ENCODE results near the gene BAX.

BAX gene

DNA sequence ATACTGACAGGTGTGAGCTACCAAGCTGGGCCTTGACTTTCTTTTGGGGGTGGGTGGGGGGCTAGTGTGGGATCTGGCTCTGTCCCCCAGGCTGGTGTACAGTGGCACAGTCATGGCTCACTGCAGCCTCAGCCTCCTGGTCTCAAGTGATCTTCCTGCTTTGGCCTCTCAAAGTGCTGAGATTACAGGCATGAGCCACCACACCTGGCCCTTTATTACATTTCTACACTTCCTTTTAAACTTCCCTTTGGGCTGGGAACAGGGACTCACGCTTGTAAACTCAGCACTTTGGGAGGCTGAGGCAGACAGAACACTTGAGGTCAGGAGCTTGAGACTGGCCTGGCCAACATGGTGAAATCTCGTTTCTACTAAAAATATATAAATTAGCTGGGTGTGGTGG, 22.4 kb downstream of the BAX start:
- no peaks in the 10 kb centered on the region for H3K9me3 ChIP-seq (replicated peaks; ENCODE audit: insufficient read depth, low read length)
- H3K27me3 ChIP-seq (replicated peaks; ENCODE audit: insufficient read depth, low read length), result no peaks in the 10 kb centered on the region
- peaks cover 10% of the 10 kb centered on the region for H3K4me1 ChIP-seq (ENCODE audit: low read length)
- H3K36me3 ChIP-seq (replicated peaks; ENCODE audit: insufficient read depth, low read length), result no peaks in the 10 kb centered on the region
- DNase-seq, result no peak
- H3K4me2 ChIP-seq (ENCODE audit: low read depth, low read length), result no peak overlapping the region
- no peaks in the 10 kb centered on the region for H4K20me1 ChIP-seq (ENCODE audit: insufficient read depth, low read length)
- H2AFZ ChIP-seq (ENCODE audit: low read length), result no peak overlapping the region
- no peak overlapping the region for H3K9ac ChIP-seq (ENCODE audit: low read length)
- no peaks in the 10 kb centered on the region for H3K79me2 ChIP-seq (ENCODE audit: low read length)
- H3K4me3 ChIP-seq (ENCODE audit: low read length), result no peak overlapping the region
- peaks cover 23% of the 10 kb centered on the region for H3F3A ChIP-seq (ENCODE audit: insufficient read depth, low read length)
- H3K27ac ChIP-seq (ENCODE audit: low read length), result 0 out of 2 replicates have a peak overlapping the region, but pooled peaks have one; percentile 4
- H3K9me2 ChIP-seq (replicated peaks; ENCODE audit: insufficient read depth, low read length), result no peaks in the 10 kb centered on the region
- no peak for TF ChIP-seq EZH2 (optimal IDR thresholded peaks at IDR 0.05; ENCODE audit: low read depth, low read length)
- TF ChIP-seq EZH2phosphoT487 (IDR thresholded peaks at IDR 0.05; ENCODE audit: low read length), result no peak
- TF ChIP-seq, protein P1, sequence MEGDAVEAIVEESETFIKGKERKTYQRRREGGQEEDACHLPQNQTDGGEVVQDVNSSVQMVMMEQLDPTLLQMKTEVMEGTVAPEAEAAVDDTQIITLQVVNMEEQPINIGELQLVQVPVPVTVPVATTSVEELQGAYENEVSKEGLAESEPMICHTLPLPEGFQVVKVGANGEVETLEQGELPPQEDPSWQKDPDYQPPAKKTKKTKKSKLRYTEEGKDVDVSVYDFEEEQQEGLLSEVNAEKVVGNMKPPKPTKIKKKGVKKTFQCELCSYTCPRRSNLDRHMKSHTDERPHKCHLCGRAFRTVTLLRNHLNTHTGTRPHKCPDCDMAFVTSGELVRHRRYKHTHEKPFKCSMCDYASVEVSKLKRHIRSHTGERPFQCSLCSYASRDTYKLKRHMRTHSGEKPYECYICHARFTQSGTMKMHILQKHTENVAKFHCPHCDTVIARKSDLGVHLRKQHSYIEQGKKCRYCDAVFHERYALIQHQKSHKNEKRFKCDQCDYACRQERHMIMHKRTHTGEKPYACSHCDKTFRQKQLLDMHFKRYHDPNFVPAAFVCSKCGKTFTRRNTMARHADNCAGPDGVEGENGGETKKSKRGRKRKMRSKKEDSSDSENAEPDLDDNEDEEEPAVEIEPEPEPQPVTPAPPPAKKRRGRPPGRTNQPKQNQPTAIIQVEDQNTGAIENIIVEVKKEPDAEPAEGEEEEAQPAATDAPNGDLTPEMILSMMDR (IDR thresholded peaks at IDR 0.05; ENCODE audit: low read length), result no peak

DNA sequence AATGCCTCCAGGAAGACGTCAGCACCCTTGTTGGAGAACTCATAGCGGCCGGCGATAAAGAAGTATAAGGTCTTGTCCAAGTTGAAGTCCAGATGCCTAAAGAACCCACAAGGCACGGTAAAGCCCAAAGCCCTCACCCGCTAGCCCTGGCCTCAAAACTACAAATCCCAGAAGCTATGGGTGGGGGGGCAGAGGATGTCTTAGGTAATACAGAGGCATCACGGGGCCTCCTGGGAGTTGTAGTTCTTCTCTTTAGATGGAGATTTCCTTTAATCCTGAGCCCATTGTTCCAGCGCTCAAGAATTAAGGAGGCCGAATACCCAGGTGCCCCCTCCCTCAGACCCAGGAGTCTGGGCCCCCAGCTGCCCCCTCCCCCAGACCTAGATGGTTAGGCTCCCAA, 27.6 kb downstream of the BAX start:
- Histone ChIP-seq H3K27me3 (replicated peaks; ENCODE audit: insufficient read depth, low read length) (no peaks in the 10 kb centered on the region), H3F3A (ENCODE audit: insufficient read depth, low read length) (peaks cover 23% of the 10 kb centered on the region), H3K4me2 (ENCODE audit: low read depth, low read length) (no peak overlapping the region), H3K4me1 (ENCODE audit: low read length) (peaks cover 10% of the 10 kb centered on the region), H3K9ac (ENCODE audit: low read length) (no peak overlapping the region), H3K4me3 (ENCODE audit: low read length) (no peak overlapping the region), H3K36me3 (replicated peaks; ENCODE audit: insufficient read depth, low read length) (no peaks in the 10 kb centered on the region), H2AFZ (ENCODE audit: low read length) (no peak overlapping the region), H3K79me2 (ENCODE audit: low read length) (no peaks in the 10 kb centered on the region), H3K27ac (ENCODE audit: low read length) (no peak overlapping the region), H4K20me1 (ENCODE audit: insufficient read depth, low read length) (no peaks in the 10 kb centered on the region), H3K9me3 (replicated peaks; ENCODE audit: insufficient read depth, low read length) (no peaks in the 10 kb centered on the region), H3K9me2 (replicated peaks; ENCODE audit: insufficient read depth, low read length) (no peaks in the 10 kb centered on the region)
- no peak for DNase-seq
- TF ChIP-seq, protein P1 (IDR thresholded peaks at IDR 0.05; ENCODE audit: low read length), result no peak
- no peak for TF ChIP-seq EZH2phosphoT487 (IDR thresholded peaks at IDR 0.05; ENCODE audit: low read length)
- TF ChIP-seq EZH2 (optimal IDR thresholded peaks at IDR 0.05; ENCODE audit: low read depth, low read length), result no peak

- Histone ChIP-seq H3K4me2 (ENCODE audit: low read depth, low read length) (no peak overlapping the region), H3K4me1 (ENCODE audit: low read length) (no peaks in the 10 kb centered on the region), H3K27me3 (replicated peaks; ENCODE audit: insufficient read depth, low read length) (no peaks in the 10 kb centered on the region), H3K36me3 (replicated peaks; ENCODE audit: insufficient read depth, low read length) (no peaks in the 10 kb centered on the region), H3K9me2 (replicated peaks; ENCODE audit: insufficient read depth, low read length) (no peaks in the 10 kb centered on the region), H3K9ac (ENCODE audit: low read length) (no peak overlapping the region), H4K20me1 (ENCODE audit: insufficient read depth, low read length) (no peaks in the 10 kb centered on the region), H3K79me2 (ENCODE audit: low read length) (peaks cover 7% of the 10 kb centered on the region), H3F3A (ENCODE audit: insufficient read depth, low read length) (no peaks in the 10 kb centered on the region), H3K9me3 (replicated peaks; ENCODE audit: insufficient read depth, low read length) (no peaks in the 10 kb centered on the region), H3K27ac (ENCODE audit: low read length) (no peak overlapping the region), H3K4me3 (ENCODE audit: low read length) (no peak overlapping the region), H2AFZ (ENCODE audit: low read length) (no peak overlapping the region)
- DNase-seq, result no peak
- TF ChIP-seq EZH2phosphoT487 (IDR thresholded peaks at IDR 0.05; ENCODE audit: low read length) (no peak), EZH2 (optimal IDR thresholded peaks at IDR 0.05; ENCODE audit: low read depth, low read length) (no peak)
- TF ChIP-seq, protein P1 (IDR thresholded peaks at IDR 0.05; ENCODE audit: low read length), result no peak
Observed at GRCh38 chr19:48985711-48986110, 31.0 kb downstream of the BAX start.
